ENCODE measurements around the gene COTL1. TPM values are rescaled to one million over a fixed set of nuclear protein-coding genes. Genes with fewer than 3 reads are reported as not detected.
"Not testable (repeated sequence)": the region's sequence is repeated elsewhere in the genome, so short reads cannot be mapped to it uniquely, and the experiment has no call there.

COTL1 gene
- total RNA-seq, 1 experiment from 2014 or later: 295 TPM

DNA sequence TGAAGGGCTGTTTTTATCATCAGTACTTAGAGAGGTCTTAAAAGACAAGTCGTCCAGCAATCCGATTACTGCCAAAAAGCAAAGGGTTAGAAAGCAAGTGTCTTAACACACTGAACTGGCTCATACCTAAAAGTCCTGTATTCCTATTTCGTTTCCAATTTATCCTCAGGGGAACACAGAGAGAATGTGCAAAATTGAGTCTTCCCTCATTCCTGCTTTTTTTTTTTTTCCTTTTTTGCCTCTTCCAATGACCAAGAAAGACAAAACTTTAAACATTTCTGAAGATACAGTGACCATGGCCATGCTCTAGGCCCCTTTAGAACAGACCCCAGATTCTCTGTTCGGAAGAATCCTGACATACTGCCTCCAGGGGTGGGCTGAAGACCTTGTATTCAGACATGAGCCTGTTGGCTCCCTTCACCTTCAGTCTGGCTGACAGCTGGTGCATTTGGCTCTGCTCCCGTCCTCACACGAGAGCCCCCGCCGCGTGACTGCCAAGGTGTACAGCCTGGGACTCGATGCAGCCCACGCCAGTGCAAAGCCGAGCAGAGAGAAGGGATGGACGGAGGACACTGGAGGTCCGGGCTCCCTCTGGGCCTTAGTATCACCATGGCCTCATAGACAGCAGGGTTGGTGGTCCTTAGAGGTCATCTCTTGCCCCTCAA, 47.0 kb downstream of the COTL1 start:
- DNase-seq (ENCODE audit: low spot score): no peak

DNA sequence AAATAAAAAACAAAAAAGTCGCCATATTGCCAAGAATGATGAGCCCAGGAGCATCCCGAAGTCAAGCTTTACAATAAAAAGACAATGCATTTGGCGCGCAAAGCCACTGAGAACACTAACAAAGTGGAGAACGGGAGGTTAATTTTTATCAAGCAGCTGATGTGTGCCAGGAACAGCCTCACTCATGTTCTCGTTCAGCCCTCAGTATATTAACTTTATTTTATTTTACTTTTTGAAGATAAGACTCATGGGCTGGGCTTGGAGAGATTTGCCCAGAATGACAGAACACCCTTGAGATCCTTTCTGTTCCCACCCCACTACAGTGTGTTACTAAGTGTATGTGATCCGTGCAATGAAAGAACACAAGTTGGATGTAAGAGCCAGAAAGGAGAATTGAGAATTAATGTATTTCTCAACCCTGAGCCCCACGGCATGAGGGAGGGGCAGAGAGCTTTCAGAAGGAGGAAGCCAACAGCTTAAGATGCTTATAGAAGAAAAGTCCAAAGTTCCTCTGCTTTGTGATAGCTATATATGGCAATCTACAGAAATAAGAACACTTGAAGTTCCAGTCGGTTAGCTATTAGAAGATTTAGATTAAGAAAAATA, 48.4 kb downstream of the COTL1 start:
- DNase-seq (ENCODE audit: low spot score): no peak

DNA sequence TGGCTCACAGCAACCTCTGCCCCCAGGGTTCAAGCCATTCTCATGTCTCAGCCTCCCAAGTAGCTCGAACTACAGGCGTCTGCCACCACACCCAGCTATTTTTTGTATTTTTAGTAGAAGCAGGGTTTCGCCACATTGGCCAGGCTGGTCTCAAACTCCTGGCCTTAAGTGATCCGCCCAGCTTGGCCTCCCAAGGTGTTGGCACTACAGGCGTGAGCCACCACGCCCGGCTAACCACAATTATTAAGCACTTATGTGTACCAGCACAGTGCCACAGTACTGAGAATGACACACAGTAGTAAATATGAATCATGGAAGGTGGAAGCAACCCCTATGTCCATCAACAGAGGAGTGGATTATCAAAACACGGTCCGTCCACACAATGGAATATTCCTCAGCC, 49.8 kb downstream of the COTL1 start:
- DNase-seq (ENCODE audit: low spot score): no peak

DNA sequence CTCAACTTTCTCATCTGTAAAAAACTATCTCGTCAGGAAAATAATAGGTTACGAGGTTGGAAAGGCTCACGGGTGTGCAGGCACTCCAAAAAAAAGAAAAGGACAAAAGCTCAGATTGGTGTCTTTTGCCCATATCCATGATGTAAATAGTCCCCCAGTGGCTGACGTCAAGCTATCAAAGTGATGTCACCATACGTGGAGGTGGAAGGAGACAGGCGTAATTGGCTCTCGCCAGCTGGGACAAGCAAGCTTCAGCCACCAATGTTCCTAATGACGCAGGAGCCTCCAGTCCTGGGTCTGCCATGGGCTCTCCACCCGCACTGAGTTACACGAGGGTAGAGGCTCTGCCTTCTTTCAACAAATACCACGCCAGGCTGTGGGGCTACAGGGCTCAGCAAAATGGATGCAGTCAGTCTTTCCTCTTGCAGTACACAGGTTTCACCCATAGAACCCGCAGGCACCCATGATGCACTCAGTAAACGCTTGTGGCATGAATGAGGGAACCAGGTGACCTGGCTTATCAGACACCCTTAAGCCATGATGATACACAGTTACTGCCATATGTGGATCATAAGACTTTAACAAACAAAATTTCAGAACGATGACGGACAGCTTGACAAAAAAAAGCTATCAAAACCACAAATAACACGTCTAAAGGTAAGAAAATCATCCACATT, 50.5 kb downstream of the COTL1 start:
- no peak for DNase-seq (ENCODE audit: low spot score)

DNA sequence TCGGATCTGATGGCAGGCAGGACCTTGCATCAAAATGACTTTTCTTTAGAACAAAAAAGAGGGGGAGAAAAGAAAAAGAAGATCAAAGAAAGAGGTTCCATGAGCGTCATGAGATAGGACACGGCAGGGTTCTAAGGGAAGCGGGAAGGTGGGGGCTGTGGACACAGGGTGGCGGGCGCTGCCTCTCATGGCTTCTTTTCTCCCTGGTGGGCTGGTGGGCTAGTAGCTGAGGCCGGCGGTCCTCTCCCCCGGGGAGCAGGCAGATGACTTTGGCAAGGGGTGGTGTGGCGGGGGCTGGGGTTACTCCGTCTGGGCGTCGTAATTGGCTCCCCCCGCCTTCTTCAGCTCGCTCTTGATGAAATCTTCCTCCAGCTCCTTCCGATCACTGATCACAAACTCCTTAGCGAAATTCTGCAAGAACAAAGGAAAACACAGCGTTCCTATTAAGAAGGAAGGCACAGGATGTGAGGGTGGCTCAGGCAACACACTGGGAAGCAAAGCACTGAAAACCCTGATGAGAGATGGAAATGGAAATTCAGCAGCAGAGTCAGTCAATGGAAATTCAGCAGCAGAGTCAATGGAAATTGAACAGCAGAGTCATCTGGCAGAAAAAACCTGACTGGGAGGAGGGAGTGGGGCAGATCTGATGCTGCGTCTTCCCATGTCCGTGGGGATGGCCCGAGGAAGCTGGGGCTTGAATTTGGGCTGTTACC, 51.2 kb downstream of the COTL1 start:
- DNase-seq (ENCODE audit: low spot score): no peak

DNA sequence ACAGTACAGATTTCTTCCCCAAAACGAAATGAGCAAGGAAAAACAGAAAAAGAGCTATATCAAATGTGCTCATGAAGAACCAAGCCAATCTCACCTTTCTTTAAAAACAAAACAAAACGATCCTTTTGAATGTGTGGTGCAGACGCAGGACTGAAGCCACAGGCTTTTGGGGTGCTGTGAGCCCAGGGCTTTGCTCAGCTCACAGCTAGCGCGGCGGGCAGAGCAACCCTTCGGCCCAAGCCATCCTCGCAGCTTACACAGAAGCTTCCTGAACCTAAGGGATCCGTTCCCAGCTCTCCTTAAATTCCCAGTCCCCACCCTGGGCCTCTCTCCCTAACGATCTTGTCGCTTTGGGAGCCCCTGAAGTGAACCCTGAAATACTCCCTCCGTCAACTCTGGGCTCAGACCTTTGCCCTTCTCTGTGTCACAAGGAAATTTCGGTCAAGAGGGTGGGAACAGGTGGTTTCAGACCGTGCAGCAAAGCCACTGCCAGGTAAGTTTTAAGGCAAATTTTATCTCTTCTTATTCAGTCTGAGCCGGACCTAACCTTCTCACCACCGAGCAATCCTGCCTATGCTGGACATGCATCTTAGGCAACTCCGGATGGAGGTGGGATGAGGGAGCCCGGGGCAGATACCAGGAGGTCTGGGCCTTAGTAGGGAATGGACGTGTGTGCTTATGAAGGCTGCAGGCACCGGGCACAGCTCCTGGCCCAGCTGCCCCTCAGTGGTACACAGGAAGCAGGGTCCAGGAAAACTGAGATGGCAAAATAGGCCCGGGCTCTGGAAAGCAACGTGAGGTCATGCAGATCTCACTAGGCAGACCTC, 52.0 kb downstream of the COTL1 start:
- DNase-seq (ENCODE audit: low spot score): no peak

DNA sequence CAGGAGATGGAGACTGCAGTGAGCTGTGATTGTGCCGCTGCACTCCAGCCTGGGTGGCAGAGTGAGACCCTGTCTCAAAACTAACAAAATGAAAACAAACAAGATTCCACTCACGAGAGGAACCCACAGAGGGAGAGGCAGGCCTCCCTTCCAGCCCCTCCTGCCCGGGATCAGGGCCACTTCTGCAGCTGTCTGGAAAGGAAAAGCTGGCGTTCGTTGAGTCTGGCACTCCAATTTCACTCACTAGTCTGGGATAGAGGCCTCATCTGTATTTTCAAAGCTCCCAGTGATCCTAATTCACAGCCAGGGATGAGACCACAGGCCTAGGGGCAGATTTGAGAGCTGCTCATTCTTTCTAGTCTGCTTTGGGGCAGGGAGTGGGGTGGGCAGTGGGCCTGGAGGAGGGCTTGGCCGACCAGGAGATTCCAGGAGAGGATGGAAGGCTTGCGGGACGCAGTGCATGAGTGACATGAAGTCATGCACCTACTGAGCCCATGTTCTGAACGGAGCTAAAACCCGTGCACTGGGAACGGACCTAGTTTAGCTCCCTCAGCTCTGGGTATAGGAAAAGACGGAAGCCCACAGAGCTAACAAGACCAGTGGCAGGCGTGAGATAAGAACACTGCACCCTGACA, 54.0 kb downstream of the COTL1 start:
- DNase-seq (ENCODE audit: low spot score): no peak

DNA sequence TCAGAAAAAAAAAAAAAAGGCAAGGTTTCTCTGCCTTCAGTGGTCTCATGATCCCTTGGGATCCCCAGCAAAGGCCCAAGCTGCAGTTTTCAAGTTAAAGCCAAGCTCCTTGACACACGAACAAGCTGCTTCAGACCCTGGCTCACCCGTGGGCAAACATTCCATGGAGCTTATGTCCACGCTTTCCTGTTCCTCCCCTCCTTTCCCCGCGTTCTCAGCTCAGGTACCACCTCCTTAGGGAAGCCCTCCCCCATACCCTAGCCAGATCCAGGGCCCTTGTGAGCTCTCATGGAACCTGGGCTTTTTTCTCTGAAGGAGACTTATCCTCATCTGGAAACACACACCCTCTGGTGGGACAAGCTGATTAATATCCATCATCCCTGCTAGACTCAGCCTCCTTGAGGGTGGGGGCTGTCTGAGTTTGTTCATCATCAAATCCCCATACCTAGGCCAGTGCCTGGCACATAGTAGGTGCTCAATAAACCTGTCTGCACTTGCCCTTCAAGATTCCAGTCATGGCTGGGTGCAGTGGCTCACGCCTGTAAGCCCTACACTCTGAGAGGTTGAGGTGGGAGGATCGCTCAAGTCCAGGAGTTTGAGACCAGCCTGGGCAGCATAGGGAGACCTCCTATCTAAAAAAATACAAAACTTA, 54.7 kb downstream of the COTL1 start:
- no peak for DNase-seq (ENCODE audit: low spot score)

DNA sequence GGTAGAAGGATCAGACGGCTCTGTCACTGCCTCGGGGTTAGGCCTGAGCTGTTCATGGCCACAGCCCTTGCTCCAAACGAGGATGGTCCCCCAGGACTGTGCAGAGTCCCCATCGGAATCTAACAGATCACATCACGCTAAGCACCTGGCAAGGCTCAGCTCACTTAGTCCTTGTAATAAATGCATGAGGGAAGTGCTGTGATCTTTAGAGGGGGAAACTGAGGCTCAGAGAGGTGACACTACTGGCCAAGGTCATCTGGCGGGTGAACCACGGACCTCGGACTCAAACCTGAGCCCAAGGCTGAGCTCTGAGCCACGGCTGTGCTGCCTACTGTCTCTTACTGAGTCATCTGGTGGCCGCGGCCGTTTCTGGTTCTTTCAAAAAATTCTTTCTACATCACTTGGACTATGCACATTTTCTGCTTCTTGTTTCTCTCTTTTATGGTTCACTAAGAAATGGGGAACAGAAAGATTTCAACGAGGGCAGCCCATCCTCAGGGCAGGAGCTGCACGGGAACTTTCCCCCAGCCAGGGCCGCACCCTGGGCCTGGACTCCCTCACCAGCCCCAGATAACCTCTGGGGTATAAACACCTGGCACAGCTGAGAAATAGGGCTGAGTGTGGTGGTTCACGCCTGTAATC, 55.6 kb downstream of the COTL1 start:
- DNase-seq (ENCODE audit: low spot score): no peak

DNA sequence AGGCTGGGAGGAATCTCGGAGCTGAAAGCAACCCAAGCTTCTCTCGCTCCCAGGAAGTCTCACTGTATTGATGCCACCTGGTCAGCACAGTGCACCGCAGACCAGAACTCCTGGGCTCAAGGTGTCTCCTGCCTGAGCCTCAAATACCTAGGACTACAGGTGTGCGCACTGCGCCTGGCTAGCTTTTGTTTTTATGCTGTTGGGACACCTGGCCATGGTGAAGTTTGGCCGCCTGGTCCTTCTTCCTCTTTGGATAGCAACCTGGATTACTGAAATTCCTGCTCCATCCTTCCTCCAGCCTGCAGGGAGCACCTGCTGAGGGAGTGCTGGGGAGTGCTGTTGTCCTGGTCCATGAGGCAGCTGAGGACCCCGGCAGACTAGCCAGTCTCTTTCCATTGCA, 56.6 kb downstream of the COTL1 start:
- DNase-seq (ENCODE audit: low spot score): no peak

DNA sequence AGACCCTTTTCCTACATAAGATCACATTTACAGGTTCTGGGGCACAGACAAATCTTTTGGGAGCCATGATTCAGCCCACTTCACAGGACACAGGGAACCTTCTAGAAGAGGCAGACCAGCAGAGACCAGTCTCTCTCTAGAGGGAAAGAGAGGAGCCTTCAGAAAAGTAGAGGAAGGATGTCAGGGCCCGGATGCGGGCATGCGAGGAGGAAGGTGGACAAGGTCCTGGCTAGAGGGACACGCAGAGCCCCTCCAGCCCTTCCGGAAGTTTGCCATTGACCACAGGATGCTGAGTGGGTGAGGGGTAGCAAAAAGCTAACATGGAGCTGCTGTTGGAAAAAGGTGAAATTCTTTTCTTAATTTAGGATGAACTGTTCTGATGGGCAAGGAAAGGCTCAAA, 57.6 kb downstream of the COTL1 start:
- DNase-seq (ENCODE audit: low spot score): no peak

DNA sequence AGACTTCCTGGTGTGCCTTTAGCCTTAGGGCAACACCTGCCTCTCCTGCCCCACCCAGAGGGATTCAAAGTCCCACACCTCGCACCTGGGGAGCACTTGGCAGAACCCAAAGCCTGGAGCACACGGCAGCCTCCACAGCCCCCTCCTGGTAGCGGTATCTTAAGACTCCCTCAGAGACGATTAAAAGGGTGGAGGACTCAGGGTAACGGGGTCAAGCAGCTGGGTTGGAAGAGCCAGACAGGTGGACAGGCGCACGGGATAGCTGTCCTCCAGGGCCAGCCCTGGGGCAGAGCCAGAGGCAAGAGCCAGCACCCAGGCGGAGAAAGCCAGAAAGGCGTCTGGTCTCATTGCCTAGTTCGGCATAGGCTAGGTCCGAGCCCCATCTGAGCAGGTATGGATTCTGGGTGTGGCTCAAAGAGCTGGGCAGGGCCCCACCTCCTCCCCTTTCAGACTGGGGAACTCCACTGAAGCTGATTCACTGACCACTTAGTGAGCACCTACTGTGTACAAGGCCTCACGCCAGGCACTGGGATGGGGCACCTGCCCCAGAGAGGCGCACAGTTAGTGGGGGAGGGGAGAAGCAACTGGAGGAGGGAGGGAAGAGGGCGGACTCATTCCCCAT, 58.5 kb downstream of the COTL1 start:
- no peak for DNase-seq (ENCODE audit: low spot score)

DNA sequence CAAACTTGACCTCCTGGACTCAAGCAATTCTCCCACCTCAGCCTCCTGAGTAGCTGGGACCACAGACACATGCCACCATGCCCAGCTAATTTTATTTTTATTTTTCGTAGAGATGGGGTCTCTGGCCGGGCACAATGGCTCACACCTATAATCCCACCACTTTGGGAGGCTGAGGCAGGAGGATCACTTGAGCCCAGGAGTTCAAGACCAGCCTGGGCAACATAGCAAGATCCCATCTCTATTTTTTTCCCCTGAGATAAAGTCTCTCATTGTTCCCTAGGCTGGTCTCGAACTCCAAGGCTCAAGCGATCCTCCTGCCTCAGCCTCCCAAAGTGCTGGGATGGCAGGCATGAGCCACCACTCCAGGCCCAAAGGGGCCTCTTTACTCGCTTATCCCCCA, 59.0 kb downstream of the COTL1 start:
- DNase-seq (ENCODE audit: low spot score): not testable (repeated sequence)

DNA sequence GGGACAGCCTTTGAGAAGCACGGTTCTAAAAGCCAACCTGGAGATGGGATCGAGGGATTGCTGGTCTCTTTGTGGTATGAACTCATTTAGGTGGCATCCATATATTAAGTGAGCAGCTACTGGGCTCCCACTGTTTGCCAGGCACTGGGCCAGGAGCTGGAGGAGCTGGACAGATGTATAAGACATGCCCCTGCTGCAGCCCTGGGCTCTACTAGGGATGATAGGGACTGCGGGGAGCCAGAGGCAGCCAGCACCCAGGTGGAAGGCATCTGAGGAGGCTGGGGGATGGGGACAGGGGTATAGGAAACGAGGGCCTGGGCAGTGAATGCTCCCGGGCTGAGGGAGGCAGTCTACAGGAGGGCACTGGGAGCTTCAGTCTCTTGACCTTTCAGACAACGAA, 60.4 kb downstream of the COTL1 start:
- peak; percentile 24 for DNase-seq (ENCODE audit: low spot score)

DNA sequence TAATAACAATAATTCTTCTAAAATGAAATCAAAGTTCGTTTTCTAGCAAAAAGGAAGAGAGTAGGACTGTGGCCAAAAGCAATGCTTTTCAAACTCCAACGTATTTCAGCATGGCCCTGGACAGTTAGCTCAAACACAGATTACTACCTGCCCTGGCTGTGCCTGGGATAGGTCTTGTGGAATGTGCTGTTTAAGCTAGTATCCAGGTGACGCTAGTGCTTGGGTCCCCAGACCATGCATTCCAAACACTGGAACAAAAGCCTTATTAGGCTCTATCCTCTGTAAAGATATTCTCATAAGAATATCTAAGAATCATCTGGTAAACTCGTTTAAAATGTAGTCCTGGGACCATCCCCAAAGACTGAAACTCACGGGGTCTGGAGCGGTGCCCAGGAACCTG, 60.8 kb downstream of the COTL1 start:
- no peak for DNase-seq (ENCODE audit: low spot score)

DNA sequence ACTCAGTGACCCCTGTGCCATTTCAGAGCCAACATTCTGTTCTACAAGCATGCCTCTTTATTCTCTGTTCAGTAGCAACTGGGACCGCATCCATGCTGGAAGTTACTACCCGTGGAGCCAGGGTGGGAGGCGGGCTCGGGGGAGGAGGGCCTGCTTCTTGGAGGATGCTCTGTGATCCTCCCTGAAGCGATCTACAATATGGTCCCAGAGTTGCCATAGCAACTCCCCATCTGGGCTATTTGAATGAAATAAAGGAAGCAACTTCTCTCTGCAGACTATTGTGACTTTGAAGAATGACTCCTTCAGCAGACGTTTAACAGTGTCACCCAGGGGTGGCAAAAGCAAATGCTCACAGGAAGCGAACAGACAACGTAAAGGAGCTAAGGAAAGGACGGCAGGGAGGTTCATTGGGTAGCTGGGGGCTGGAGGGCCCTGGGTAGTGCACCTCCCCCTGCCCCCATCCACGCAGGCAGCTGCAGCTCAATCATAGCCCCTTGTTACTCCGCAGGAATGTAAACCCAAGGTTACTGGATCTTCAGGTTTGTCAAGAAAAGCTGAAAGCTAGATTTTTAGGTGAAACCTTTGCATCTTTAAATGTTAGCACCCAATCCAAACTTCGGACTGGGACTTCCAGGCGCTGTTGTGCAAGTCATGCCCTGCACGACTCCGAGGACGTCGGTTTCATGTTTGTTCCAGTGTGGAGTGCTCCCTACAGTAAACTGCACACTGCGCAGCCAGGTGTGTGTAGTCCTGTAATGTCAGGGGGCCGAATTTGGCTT, 62.3 kb downstream of the COTL1 start:
- no peak for DNase-seq (ENCODE audit: low spot score)

DNA sequence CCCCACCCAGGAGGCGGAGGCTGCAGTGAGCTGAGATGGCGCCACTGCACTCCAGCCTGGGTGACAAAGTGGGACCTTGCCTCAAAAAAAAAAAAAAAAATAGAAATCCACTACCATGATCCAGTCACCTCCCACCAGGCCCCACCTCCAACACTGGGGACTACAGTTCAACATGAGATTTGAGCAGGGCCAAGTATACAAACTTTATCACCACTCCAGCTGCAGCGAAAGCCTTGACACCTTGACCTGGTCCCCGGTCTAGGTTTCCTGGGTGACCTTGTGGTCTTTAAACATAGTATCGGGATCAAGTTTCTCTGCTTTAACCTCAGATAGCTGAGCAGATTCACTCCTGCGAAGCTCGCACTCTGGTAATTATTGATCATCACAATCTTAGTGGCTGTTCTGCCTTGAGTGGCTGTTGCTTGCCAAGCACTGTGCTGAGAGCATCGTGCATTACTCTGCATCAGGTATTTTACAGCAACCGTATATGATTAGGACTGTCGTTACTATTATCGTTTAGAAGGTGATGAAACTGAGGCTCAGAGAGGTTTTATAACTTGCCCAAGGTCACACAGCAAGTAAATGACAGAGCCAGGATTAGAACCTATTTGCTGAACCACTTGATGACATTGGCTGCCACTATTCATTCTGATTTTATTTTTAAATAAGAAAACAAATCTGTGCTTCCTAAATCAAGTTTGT, 63.1 kb downstream of the COTL1 start:
- no peak for DNase-seq (ENCODE audit: low spot score)

DNA sequence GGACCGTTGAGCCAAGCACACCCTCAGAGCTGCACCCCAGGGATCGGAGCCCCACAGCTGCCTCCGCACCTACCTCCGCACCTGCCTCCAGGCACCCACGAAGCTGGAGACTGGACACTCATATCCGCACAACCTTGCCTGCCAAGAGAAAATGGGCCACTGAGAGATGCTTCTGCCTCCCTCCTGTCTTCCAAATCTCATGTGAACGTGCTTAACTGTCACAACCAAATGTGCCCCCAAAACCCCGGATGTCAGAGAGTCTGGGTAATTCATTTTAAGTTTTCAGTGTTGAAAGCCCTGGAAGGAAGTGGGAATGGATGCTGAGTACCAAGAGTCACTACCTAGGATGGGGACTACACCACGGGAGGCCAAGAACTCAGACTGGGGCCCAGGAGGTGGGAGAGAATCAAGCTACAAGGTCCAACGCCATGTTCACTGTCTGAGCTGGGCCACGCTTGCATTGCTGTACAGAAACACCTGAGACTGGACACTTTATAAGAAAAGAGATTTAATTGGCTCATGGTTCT, 63.9 kb downstream of the COTL1 start:
- no peak for DNase-seq (ENCODE audit: low spot score)

Measured in A172 (cell line).